Measurements from ENCODE around the gene ATP6V0D1. TPM values are rescaled to one million over a fixed set of nuclear protein-coding genes. Genes with fewer than 3 reads are reported as not detected.

ATP6V0D1 gene
- polyA plus RNA-seq, 2 of the 4 experiments (the other 2 are of a cell fraction), result 45.7 to 103 TPM

DNA sequence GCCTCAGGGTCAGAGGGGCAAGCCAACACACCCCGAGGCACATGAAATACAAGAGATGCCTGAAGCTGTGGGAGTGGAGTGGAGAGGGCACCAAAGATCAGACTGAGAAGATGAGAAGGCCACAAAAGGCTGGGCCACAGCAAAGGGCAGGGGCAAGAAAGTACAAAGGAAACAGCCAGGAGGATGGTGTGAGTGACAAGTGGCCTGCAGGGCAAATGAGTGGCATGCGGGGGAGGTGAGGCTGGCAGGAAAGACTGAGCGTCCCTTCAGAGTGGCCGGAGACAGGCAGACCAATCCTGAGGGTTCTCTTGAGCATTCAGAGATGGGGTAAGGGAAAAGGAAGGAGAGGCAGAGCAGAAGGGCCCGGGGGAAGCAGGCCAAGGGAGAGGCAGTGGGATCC, 26.9 kb downstream of the ATP6V0D1 start:
- WGBS (ENCODE audit: missing lambda C conversion rate), result 76% methylated on average over 5 of the region's 5 CpGs
- TF ChIP-seq HOXB13 (CRISPR knock-in tag; IDR thresholded peaks at IDR 0.05; ENCODE audit: low read depth), result no peak
- H3K4me3 ChIP-seq, result no peak overlapping the region
- DNase-seq (ENCODE audit: low read depth in 1 of 2, low spot score in 1 of 2), result no peak
- POLR2A ChIA-PET, result no interaction called here
- ATAC-seq, result no peak
- CTCF ChIA-PET, result interaction anchor here (1.2 to 7.3 kb wide), 3 partner anchors 7 to 12 kb away, joined by 3 to 42 read pairs (median 29); no protein-coding TSS in a partner anchor
- peaks cover 7% of the 10 kb centered on the region; the same call in 1 of the 3 replicates for H3K4me1 ChIP-seq
- no peak for FAIRE-seq
- H3K27ac ChIP-seq, result no peak overlapping the region
- no peaks in the 10 kb centered on the region for H3K9me3 ChIP-seq
- H3K4me2 ChIP-seq, result no peak overlapping the region

DNA sequence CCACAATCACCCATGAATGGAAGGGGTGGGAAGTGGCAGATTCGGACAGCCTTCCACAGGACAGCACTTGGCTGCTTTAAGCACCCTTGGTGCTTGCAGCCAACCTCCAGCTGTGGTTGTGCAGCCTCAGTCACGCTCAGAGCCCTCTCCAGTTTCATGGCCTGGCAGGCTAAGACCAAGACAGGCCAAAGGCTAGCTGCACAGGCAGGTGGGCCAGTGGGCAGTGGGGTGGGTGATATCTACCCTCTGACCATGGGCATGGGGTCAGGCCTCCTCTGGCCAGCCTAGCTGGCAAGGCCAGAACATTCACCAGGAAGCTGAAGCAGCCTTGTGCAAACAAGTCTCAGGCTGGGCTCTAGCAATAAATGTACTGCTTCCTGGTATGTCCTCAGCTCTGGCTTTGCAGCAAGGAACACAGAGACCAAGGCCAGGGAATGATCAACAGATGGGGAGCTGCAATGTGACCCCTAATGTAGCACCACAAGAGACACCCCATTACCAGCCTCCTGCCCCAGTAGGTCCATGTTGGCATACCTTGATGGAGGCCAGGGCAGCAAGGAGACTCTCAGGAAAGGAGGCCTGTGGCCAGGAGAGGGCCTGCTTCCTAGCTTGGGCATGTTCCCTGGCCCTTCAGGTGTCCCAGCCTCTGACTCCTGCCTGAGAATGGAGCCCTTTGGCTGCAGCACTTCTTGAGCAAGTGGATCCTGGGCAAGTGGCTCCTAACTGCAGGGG, 29.1 kb downstream of the ATP6V0D1 start:
- POLR2A ChIA-PET, result interaction anchor here (0.6 kb wide), 1 partner anchor 20 kb away, joined by 4 read pairs; no protein-coding TSS in a partner anchor
- ATAC-seq (peak in 1 of 2 experiments; percentile 50; a peak in 3 of 6 replicates), FAIRE-seq (no peak), DNase-seq (ENCODE audit: low read depth in 1 of 2, low spot score in 1 of 2) (peak in 1 of 2 experiments; percentile 50)
- CTCF ChIA-PET, result interaction anchor here (0.8 to 17.9 kb wide), 11 partner anchors 8 to 182 kb away, joined by 3 to 207 read pairs (median 5); partner anchors contain the start of gene ATP6V0D1
- WGBS (ENCODE audit: missing lambda C conversion rate), result 75% methylated on average over 2 of the region's 2 CpGs
- Histone ChIP-seq H3K9me3 (no peaks in the 10 kb centered on the region), H3K4me1 (peaks cover 7% of the 10 kb centered on the region; the same call in 2 of the 3 replicates), H3K27ac (peak overlapping the region; percentile 18 to 42; a peak in 3 of 6 replicates), H3K4me2 (no peak overlapping the region), H3K4me3 (no peak overlapping the region)
- TF ChIP-seq, protein P1, sequence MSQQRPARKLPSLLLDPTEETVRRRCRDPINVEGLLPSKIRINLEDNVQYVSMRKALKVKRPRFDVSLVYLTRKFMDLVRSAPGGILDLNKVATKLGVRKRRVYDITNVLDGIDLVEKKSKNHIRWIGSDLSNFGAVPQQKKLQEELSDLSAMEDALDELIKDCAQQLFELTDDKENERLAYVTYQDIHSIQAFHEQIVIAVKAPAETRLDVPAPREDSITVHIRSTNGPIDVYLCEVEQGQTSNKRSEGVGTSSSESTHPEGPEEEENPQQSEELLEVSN (IDR thresholded peaks at IDR 0.05; ENCODE audit: borderline replicate concordance, low read depth), result no peak

DNA sequence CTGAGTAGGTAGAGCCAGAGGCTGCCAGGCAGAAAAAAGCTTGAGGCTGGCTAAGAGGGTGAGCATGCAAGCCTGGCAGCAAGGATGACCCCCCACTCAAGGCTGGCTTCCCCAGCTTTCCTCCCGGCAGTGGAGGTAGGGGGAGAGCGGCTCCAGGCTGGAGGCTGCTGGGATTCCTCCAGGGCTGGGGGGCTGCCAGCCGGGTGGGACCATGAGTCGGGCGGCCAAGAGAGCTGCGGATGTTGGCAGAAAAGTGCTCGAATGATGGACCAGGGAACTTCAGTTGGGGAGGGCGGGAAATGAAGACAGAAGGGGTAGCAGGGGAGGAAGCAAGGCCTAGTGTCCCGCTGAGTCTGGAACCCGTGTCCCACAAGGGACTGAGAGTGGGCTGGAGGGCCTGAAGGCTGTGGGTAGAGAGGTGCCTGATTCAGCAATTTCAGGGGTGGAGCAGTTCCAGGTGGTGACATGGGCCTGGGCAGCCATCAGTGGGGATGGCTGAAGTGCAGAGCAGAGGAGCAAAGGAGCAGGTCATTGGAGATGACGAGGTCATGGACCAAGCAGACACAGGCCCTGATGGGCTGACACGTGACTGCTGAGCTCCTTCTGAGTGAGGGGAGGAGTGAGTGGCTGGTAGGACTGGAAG, 29.8 kb downstream of the ATP6V0D1 start:
- FAIRE-seq, result no peak
- Histone ChIP-seq H3K9me3 (no peaks in the 10 kb centered on the region), H3K4me1 (peaks cover 13% of the 10 kb centered on the region), H3K4me2 (no peak overlapping the region), H3K27ac (peak overlapping the region; percentile 18 to 42; a peak in 3 of 6 replicates), H3K4me3 (no peak overlapping the region)
- ChIA-PET POLR2A (interaction anchor here (0.6 kb wide), 1 partner anchor 19 kb away, joined by 4 read pairs; no protein-coding TSS in a partner anchor), CTCF (interaction anchor here (0.6 to 17.9 kb wide), 13 partner anchors 11 to 365 kb away, joined by 3 to 207 read pairs (median 4); partner anchors contain the start of genes KCTD19 and LRRC36)
- DNase-seq (ENCODE audit: low read depth in 1 of 2, low spot score in 1 of 2), result no peak
- WGBS (ENCODE audit: missing lambda C conversion rate), result 92% methylated on average over 12 of the region's 12 CpGs
- TF ChIP-seq POLR2A (IDR thresholded peaks at IDR 0.05; ENCODE audit: low read length) (no peak), EHMT2 (IDR thresholded peaks at IDR 0.05; ENCODE audit: low read depth) (no peak), MAFK (IDR thresholded peaks at IDR 0.05; ENCODE audit: partially characterized antibody) (peak; percentile 10)
- ATAC-seq, result no peak

DNA sequence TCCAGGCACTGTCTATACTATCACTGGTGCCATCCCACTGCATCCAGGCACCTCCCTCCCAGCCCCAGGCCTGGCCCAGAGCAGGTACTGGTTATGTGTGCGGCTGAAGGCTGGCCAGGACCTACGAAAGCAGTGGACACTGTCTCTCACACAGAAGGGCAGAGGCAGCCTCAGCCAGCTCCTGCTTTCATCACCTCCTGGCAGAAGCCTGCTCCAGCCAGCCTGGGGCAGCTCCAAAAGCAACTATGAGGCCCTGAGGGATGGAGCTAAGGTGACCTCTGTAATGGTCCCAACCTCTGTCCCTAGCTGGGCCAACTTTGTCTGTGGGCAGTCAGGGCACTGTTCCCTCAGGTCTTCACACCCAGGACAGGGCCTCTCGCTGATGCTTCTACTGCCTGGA, 31.2 kb downstream of the ATP6V0D1 start:
- Histone ChIP-seq H3K9me3 (no peaks in the 10 kb centered on the region), H3K4me3 (no peak overlapping the region), H3K27ac (no peak overlapping the region), H3K4me1 (peaks cover 20% of the 10 kb centered on the region), H3K4me2 (no peak overlapping the region)
- no peak for FAIRE-seq
- ATAC-seq, result no peak
- TF ChIP-seq, protein P2, sequence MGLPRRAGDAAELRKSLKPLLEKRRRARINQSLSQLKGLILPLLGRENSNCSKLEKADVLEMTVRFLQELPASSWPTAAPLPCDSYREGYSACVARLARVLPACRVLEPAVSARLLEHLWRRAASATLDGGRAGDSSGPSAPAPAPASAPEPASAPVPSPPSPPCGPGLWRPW (IDR thresholded peaks at IDR 0.05), result no peak
- TF ChIP-seq FOSL2 (IDR thresholded peaks at IDR 0.05) (no peak), FOSL2 (CRISPR knock-in tag; IDR thresholded peaks at IDR 0.05) (no peak), MAFK (IDR thresholded peaks at IDR 0.05; ENCODE audit: partially characterized antibody) (no peak), RNF2 (IDR thresholded peaks at IDR 0.05; ENCODE audit: borderline replicate concordance, low read depth) (no peak), FOXS1 (CRISPR knock-in tag; IDR thresholded peaks at IDR 0.05) (no peak), SMC3 (IDR thresholded peaks at IDR 0.05) (no peak), ZSCAN20 (CRISPR knock-in tag; IDR thresholded peaks at IDR 0.05) (no peak)
- TF ChIP-seq, protein P3, sequence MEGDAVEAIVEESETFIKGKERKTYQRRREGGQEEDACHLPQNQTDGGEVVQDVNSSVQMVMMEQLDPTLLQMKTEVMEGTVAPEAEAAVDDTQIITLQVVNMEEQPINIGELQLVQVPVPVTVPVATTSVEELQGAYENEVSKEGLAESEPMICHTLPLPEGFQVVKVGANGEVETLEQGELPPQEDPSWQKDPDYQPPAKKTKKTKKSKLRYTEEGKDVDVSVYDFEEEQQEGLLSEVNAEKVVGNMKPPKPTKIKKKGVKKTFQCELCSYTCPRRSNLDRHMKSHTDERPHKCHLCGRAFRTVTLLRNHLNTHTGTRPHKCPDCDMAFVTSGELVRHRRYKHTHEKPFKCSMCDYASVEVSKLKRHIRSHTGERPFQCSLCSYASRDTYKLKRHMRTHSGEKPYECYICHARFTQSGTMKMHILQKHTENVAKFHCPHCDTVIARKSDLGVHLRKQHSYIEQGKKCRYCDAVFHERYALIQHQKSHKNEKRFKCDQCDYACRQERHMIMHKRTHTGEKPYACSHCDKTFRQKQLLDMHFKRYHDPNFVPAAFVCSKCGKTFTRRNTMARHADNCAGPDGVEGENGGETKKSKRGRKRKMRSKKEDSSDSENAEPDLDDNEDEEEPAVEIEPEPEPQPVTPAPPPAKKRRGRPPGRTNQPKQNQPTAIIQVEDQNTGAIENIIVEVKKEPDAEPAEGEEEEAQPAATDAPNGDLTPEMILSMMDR (IDR thresholded peaks at IDR 0.05), result no peak
- TF ChIP-seq, protein P4, sequence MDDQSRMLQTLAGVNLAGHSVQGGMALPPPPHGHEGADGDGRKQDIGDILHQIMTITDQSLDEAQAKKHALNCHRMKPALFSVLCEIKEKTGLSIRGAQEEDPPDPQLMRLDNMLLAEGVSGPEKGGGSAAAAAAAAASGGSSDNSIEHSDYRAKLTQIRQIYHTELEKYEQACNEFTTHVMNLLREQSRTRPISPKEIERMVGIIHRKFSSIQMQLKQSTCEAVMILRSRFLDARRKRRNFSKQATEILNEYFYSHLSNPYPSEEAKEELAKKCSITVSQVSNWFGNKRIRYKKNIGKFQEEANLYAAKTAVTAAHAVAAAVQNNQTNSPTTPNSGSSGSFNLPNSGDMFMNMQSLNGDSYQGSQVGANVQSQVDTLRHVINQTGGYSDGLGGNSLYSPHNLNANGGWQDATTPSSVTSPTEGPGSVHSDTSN (IDR thresholded peaks at IDR 0.05), result no peak
- TF ChIP-seq, protein P1 (IDR thresholded peaks at IDR 0.05; ENCODE audit: borderline replicate concordance, low read depth), result no peak
- ChIA-PET POLR2A (no interaction called here), CTCF (interaction anchor here (1.0 to 17.9 kb wide), 5 partner anchors 16 to 189 kb away, joined by 3 to 207 read pairs (median 4); partner anchors contain the start of genes KCTD19 and LRRC36)
- 92% methylated on average over 3 of the region's 3 CpGs for WGBS (ENCODE audit: missing lambda C conversion rate)
- DNase-seq (ENCODE audit: low read depth in 1 of 2, low spot score in 1 of 2), result no peak
